ENCODE results near the gene EIF3I. TPM values are rescaled to one million over a fixed set of nuclear protein-coding genes. Genes with fewer than 3 reads are reported as not detected.

The EIF3I gene
- polyA plus RNA-seq, 1 of the 3 experiments (the other 2 are of a cell fraction): 479 TPM

DNA sequence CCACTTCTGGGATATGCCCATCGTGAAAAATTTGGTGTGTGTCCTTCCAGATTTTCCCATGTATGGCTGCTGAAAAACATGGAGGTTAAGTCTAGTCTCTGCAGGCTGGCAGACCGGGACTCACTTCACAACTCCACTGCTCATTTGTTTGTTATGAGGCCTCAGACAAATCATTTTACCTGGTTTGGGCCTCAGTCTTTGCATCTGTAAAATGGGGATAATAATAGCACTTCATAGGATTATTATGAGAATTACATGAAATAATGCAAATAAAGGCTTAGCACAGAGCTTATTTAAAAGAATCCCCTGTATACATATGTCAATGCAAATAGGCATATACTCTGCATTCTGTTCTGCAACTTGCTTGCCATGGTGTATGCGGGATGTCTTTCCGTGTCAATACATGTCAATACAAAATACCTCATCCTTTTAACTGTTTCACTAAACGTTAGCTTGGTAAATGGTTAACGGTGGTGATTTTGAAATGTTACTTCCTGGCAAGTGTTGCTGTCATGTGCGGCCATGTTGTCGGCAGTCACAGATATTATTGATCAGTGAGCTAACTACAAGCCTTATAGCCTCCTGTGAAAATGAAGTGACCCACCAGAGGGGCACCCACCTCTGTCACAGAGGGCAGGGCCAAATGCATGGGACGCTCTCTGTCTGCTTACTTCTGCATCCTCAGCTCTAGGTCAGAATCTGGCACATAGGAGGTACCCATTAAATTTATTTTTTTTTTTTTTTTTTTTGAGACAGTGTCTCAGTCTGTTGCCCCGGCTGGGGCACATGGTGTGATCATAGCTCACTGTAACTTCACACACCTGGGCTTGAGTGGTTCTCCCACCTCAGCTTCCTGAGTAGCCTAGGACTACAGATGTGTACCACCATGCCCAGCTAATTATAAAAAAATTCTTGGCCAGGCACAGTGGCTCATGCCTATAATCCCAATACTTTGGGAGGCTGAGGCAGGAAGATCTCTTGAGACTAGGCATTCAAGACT is 33.2 kb downstream of the EIF3I start:
- Histone ChIP-seq H3K27me3 (ENCODE audit: insufficient read depth) (no peaks in the 10 kb centered on the region), H3K9me3 (no peaks in the 10 kb centered on the region), H3K4me1 (ENCODE audit: control insufficient read depth in 1 of 2, insufficient read depth in 2 of 2, low read depth in 1 of 2, low read length in 1 of 2) (no peaks in the 10 kb centered on the region), H4K20me1 (ENCODE audit: insufficient read depth) (no peaks in the 10 kb centered on the region), H2AFZ (ENCODE audit: low read depth) (no peak overlapping the region), H3F3A (replicated peaks; ENCODE audit: insufficient read depth) (no peaks in the 10 kb centered on the region), H3K36me3 (replicated peaks in 1 of 2; ENCODE audit: control insufficient read depth in 1 of 2, insufficient read depth in 2 of 2, low read length in 1 of 2) (no peaks in the 10 kb centered on the region), H3K4me2 (no peak overlapping the region), H3K79me2 (ENCODE audit: insufficient read depth) (no peaks in the 10 kb centered on the region), H3K4me3 (ENCODE audit: low read depth in 2 of 2, low read length in 1 of 2) (no peak overlapping the region), H3K9ac (no peak overlapping the region), H3K27ac (ENCODE audit: low read depth in 2 of 2, low read length in 1 of 2) (no peak overlapping the region), H3K9me2 (no peaks in the 10 kb centered on the region)
- ChIA-PET POLR2A (no interaction called here), CTCF (interaction anchor here (0.9 to 1.9 kb wide), 2 partner anchors 13 to 16 kb away, joined by 3 to 5 read pairs; no protein-coding TSS in a partner anchor)
- DNase-seq: no peak
- no peak for TF ChIP-seq RXRA (IDR thresholded peaks at IDR 0.05; ENCODE audit: borderline replicate concordance, low read depth)
- TF ChIP-seq FOXJ3 (CRISPR knock-in tag; IDR thresholded peaks at IDR 0.05): no peak
- 76% methylated on average over 10 of the region's 10 CpGs for WGBS (ENCODE audit: low lambda C conversion rate)

DNA sequence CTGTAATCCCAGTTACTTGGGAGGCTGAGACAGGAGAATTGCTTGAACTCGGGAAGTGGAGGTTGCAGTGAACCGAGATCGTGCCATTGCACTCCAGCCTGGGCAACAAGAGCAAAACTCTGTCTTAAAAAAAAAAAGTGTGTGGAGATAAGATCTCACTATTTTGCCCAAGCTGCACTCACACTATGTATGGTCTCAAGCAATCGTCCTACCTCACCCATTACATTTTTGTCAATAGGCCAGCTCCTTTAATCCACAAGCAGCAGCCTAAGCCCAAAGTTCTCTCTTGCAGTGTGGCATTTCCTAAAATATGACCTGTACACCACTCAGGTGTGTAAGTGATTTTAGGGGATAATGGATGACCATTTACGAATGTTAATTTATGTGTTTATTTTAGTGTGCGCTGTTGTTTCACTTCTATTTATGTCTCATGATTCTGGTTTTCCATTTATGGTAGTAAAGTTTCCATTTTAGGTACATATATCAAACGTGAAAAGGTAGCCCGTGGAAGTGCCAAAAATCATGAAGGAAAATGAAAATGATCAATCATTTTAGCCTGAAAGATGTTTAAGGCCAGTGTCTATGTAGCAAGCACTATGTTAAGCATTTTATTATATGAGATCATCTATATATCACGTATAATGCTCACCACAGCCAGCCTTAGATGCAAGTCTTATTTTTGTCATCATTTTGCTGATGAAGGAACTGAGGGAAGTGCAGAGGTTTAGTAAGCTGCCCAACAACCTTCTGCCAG is 34.4 kb downstream of the EIF3I start:
- Histone ChIP-seq H4K20me1 (ENCODE audit: insufficient read depth) (no peaks in the 10 kb centered on the region), H3K79me2 (ENCODE audit: insufficient read depth) (no peaks in the 10 kb centered on the region), H2AFZ (ENCODE audit: low read depth) (no peak overlapping the region), H3K4me3 (ENCODE audit: low read depth in 2 of 2, low read length in 1 of 2) (no peak overlapping the region), H3K9me2 (no peaks in the 10 kb centered on the region), H3F3A (replicated peaks; ENCODE audit: insufficient read depth) (no peaks in the 10 kb centered on the region), H3K4me1 (ENCODE audit: control insufficient read depth in 1 of 2, insufficient read depth in 2 of 2, low read depth in 1 of 2, low read length in 1 of 2) (no peaks in the 10 kb centered on the region), H3K27me3 (ENCODE audit: insufficient read depth) (no peaks in the 10 kb centered on the region), H3K4me2 (no peak overlapping the region), H3K9me3 (no peaks in the 10 kb centered on the region), H3K36me3 (replicated peaks in 1 of 2; ENCODE audit: control insufficient read depth in 1 of 2, insufficient read depth in 2 of 2, low read length in 1 of 2) (no peaks in the 10 kb centered on the region), H3K27ac (ENCODE audit: low read depth in 2 of 2, low read length in 1 of 2) (no peak overlapping the region), H3K9ac (no peak overlapping the region)
- DNase-seq: no peak
- POLR2A ChIA-PET: no interaction called here
- CTCF ChIA-PET: no interaction called here
- 83% methylated on average over 9 of the region's 9 CpGs for WGBS (ENCODE audit: low lambda C conversion rate)
- TF ChIP-seq, protein P1, sequence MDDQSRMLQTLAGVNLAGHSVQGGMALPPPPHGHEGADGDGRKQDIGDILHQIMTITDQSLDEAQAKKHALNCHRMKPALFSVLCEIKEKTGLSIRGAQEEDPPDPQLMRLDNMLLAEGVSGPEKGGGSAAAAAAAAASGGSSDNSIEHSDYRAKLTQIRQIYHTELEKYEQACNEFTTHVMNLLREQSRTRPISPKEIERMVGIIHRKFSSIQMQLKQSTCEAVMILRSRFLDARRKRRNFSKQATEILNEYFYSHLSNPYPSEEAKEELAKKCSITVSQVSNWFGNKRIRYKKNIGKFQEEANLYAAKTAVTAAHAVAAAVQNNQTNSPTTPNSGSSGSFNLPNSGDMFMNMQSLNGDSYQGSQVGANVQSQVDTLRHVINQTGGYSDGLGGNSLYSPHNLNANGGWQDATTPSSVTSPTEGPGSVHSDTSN (IDR thresholded peaks at IDR 0.05): no peak
- TF ChIP-seq RCOR1 (IDR thresholded peaks at IDR 0.05; ENCODE audit: low read length) (no peak), RAD21 (IDR thresholded peaks at IDR 0.05; ENCODE audit: low read length) (no peak), EZH2phosphoT487 (IDR thresholded peaks at IDR 0.05; ENCODE audit: borderline replicate concordance, low read depth) (no peak), TCF12 (IDR thresholded peaks at IDR 0.05) (no peak), TAF1 (IDR thresholded peaks at IDR 0.05; ENCODE audit: borderline replicate concordance, low read depth, low read length) (no peak), SMC3 (IDR thresholded peaks at IDR 0.05; ENCODE audit: low read depth, low read length) (no peak), NRF1 (IDR thresholded peaks at IDR 0.05; ENCODE audit: low read depth, low read length) (no peak), GATA2 (CRISPR knock-in tag; IDR thresholded peaks at IDR 0.05) (no peak), EP300 (IDR thresholded peaks at IDR 0.05; ENCODE audit: borderline replicate concordance in 1 of 2, low read depth in 1 of 2, low read length in 1 of 2) (no peak), RXRA (IDR thresholded peaks at IDR 0.05; ENCODE audit: borderline replicate concordance, low read depth) (no peak)
- TF ChIP-seq, protein P2, sequence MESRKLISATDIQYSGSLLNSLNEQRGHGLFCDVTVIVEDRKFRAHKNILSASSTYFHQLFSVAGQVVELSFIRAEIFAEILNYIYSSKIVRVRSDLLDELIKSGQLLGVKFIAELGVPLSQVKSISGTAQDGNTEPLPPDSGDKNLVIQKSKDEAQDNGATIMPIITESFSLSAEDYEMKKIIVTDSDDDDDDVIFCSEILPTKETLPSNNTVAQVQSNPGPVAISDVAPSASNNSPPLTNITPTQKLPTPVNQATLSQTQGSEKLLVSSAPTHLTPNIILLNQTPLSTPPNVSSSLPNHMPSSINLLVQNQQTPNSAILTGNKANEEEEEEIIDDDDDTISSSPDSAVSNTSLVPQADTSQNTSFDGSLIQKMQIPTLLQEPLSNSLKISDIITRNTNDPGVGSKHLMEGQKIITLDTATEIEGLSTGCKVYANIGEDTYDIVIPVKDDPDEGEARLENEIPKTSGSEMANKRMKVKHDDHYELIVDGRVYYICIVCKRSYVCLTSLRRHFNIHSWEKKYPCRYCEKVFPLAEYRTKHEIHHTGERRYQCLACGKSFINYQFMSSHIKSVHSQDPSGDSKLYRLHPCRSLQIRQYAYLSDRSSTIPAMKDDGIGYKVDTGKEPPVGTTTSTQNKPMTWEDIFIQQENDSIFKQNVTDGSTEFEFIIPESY (IDR thresholded peaks at IDR 0.05; ENCODE audit: borderline replicate concordance, low read depth): no peak
- TF ChIP-seq, protein P3, sequence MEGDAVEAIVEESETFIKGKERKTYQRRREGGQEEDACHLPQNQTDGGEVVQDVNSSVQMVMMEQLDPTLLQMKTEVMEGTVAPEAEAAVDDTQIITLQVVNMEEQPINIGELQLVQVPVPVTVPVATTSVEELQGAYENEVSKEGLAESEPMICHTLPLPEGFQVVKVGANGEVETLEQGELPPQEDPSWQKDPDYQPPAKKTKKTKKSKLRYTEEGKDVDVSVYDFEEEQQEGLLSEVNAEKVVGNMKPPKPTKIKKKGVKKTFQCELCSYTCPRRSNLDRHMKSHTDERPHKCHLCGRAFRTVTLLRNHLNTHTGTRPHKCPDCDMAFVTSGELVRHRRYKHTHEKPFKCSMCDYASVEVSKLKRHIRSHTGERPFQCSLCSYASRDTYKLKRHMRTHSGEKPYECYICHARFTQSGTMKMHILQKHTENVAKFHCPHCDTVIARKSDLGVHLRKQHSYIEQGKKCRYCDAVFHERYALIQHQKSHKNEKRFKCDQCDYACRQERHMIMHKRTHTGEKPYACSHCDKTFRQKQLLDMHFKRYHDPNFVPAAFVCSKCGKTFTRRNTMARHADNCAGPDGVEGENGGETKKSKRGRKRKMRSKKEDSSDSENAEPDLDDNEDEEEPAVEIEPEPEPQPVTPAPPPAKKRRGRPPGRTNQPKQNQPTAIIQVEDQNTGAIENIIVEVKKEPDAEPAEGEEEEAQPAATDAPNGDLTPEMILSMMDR (IDR thresholded peaks at IDR 0.05): no peak
- TF ChIP-seq, protein P4, sequence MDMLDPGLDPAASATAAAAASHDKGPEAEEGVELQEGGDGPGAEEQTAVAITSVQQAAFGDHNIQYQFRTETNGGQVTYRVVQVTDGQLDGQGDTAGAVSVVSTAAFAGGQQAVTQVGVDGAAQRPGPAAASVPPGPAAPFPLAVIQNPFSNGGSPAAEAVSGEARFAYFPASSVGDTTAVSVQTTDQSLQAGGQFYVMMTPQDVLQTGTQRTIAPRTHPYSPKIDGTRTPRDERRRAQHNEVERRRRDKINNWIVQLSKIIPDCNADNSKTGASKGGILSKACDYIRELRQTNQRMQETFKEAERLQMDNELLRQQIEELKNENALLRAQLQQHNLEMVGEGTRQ (IDR thresholded peaks at IDR 0.05; ENCODE audit: borderline replicate concordance, low read depth, low read length): no peak
- TF ChIP-seq, protein P5, sequence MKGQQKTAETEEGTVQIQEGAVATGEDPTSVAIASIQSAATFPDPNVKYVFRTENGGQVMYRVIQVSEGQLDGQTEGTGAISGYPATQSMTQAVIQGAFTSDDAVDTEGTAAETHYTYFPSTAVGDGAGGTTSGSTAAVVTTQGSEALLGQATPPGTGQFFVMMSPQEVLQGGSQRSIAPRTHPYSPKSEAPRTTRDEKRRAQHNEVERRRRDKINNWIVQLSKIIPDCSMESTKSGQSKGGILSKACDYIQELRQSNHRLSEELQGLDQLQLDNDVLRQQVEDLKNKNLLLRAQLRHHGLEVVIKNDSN (IDR thresholded peaks at IDR 0.05; ENCODE audit: borderline replicate concordance, low read depth): no peak
- TF ChIP-seq, protein P6, sequence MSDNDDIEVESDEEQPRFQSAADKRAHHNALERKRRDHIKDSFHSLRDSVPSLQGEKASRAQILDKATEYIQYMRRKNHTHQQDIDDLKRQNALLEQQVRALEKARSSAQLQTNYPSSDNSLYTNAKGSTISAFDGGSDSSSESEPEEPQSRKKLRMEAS (IDR thresholded peaks at IDR 0.05; ENCODE audit: low read depth): no peak

Measured in SK-N-SH (cell line).